Keratinocyte (primary cell): ENCODE data around the gene GPC5. TPM values are rescaled to one million over a fixed set of nuclear protein-coding genes. Genes with fewer than 3 reads are reported as not detected.

Experiments used
- DNase-seq: peaks from one replicate; pipeline ENCODE4 v3.0.0-alpha.2; 2011; ENCODE audit warnings: low read depth, missing footprints, low spot score
- FAIRE-seq: peaks from 2 replicates; lab custom pipeline; 2011; peaks lifted over from hg19 to GRCh38; lab: Jason Lieb, UNC
- H2AFZ ChIP-seq: 2 replicates; pipeline ENCODE4 v1.6.0; 2012; ENCODE audit warnings: low read length, control low read depth, inconsistent platforms; ENCODE audit not compliant: control insufficient read depth
- H3K27ac ChIP-seq: 2 replicates; pipeline ENCODE4 v1.5.1; 2011; ENCODE audit warnings: low read length; ENCODE audit not compliant: control insufficient read depth, insufficient read depth
- H3K27me3 ChIP-seq: 3 replicates; pipeline ENCODE4 v1.6.0; 2011; ENCODE audit warnings: low read length; ENCODE audit not compliant: control insufficient read depth, insufficient read depth; ENCODE audit errors: extremely low read depth
- H3K36me3 ChIP-seq, 2 experiments: 2 replicates in 1 of 2; 3 replicates in 1 of 2; pipeline ENCODE4 v1.5.1; 2011; ENCODE audit warnings: low read length in 2 of 2, mild to moderate bottlenecking in 1 of 2; ENCODE audit not compliant: control insufficient read depth in 2 of 2, insufficient read depth in 2 of 2; ENCODE audit errors: extremely low read depth in 1 of 2
- H3K4me1 ChIP-seq: 3 replicates; pipeline ENCODE4 v1.5.1; 2011; ENCODE audit warnings: low read length; ENCODE audit not compliant: control insufficient read depth, insufficient read depth; ENCODE audit errors: extremely low read depth
- H3K4me2 ChIP-seq: 3 replicates; pipeline ENCODE4 v1.6.0; 2011; ENCODE audit warnings: low read depth, low read length; ENCODE audit not compliant: control insufficient read depth, insufficient read depth; ENCODE audit errors: extremely low read depth
- H3K4me3 ChIP-seq, 3 experiments: fragments of 200-600 bp in 1 of 3; sonication (generic) in 1 of 3; 2 replicates in 2 of 3; 3 replicates in 1 of 3; pipeline ENCODE4 v1.5.1; 2011 to 2016; ENCODE audit warnings: low read length in 3 of 3, mild to moderate bottlenecking in 3 of 3, control low read depth in 2 of 3, inconsistent platforms in 1 of 3, low read depth in 1 of 3, mixed read lengths in 1 of 3, mixed run types in 1 of 3, moderate library complexity in 1 of 3; ENCODE audit not compliant: control insufficient read depth in 2 of 3, insufficient read depth in 2 of 3; ENCODE audit errors: extremely low read depth in 1 of 3
- H3K79me2 ChIP-seq: 2 replicates; pipeline ENCODE4 v1.6.0; 2012; ENCODE audit warnings: low read length; ENCODE audit not compliant: control insufficient read depth, insufficient read depth
- H3K9ac ChIP-seq: 3 replicates; pipeline ENCODE4 v1.6.0; 2011; ENCODE audit warnings: low read length; ENCODE audit not compliant: control insufficient read depth, insufficient read depth; ENCODE audit errors: extremely low read depth
- H3K9me1 ChIP-seq: 3 replicates; pipeline ENCODE4 v1.6.0; 2011; ENCODE audit warnings: low read length; ENCODE audit not compliant: control insufficient read depth, insufficient read depth; ENCODE audit errors: extremely low read depth
- H3K9me3 ChIP-seq: 2 replicates; pipeline ENCODE4 v1.5.1; 2012; ENCODE audit warnings: low read depth, low read length; ENCODE audit not compliant: control insufficient read depth
- H4K20me1 ChIP-seq: 3 replicates; pipeline ENCODE4 v1.6.0; 2011; ENCODE audit warnings: low read length; ENCODE audit not compliant: control insufficient read depth, insufficient read depth; ENCODE audit errors: extremely low read depth
- CTCF ChIP-seq, 3 experiments: IDR thresholded peaks in 1 of 3; conservative IDR thresholded peaks in 1 of 3; optimal IDR thresholded peaks in 1 of 3; 2 replicates in 2 of 3; 3 replicates in 1 of 3; pipeline versions ENCODE3 to v1.5.1; 2011; ENCODE audit warnings: low read length in 3 of 3, mild to moderate bottlenecking in 3 of 3, moderate library complexity in 2 of 3, control low read depth in 1 of 3, inconsistent platforms in 1 of 3; ENCODE audit not compliant: insufficient read depth in 2 of 3; ENCODE audit errors: extremely low read depth in 1 of 3
- EZH2 ChIP-seq: IDR thresholded peaks from one replicate; pipeline ENCODE4 v1.6.1; 2012; ENCODE audit warnings: inconsistent platforms, mild to moderate bottlenecking, low read length, moderate library complexity
- dilution Hi-C: fragments of 300-500 bp; cut with MboI; formaldehyde crosslinking; loops from one replicate; pipeline ENCODE4 v1.7.0; 2020; ENCODE audit warnings: low sequenced_read_pairs; ENCODE audit not compliant: extremely low pct_ligation_motif_present
- polyA plus RNA-seq, 5 experiments: library from polyadenylated mRNA; depleted of rRNA in 3 of 5; stranded (reverse) in 3 of 5; stranded (forward) in 1 of 5; unstranded in 1 of 5; fragments of >200 nt; gene quantifications; 1 replicate in 1 of 5; 2 replicates in 3 of 5; 3 replicates in 1 of 5; pipeline versions ENCODE4 v1.2.1 to v1.2.3, GENCODE V29; 2011 to 2012; ENCODE audit warnings: missing spikeins in 2 of 5, low read depth in 1 of 5, low replicate concordance in 1 of 5

The GPC5 gene
- polyA plus RNA-seq, 1 donor (not counting 4 experiments of a cell fraction or from before 2014, with no cell fraction given): 0.10 TPM

GRCh38 chr13:92384410-92384809 lies 986.0 kb downstream of the GPC5 start:
- no peak overlapping the region for H3K9ac ChIP-seq

GRCh38 chr13:92387245-92387644 lies 988.8 kb downstream of the GPC5 start:
- FAIRE-seq: no peak
- no peaks in the 10 kb centered on the region for H3K9me3 ChIP-seq
- DNase-seq: no peak
- no peaks in the 10 kb centered on the region for H3K79me2 ChIP-seq
- dilution Hi-C loops: no loop called here
- H4K20me1 ChIP-seq: no peaks in the 10 kb centered on the region
- H3K4me1 ChIP-seq: no peaks in the 10 kb centered on the region
- H3K4me3 ChIP-seq: no peak overlapping the region
- H3K4me2 ChIP-seq: no peak overlapping the region
- no peak overlapping the region for H3K27ac ChIP-seq
- no peak overlapping the region for H3K9ac ChIP-seq
- no peak overlapping the region for H2AFZ ChIP-seq
- TF ChIP-seq EZH2: no peak
- no peak for TF ChIP-seq CTCF (optimal IDR thresholded peaks at IDR 0.05 in 1 of 3, IDR thresholded peaks at IDR 0.05 in 1 of 3, conservative IDR thresholded peaks at IDR 0.05 in 1 of 3; ENCODE audit: extremely low read depth in 1 of 3, insufficient read depth in 2 of 3, low read length in 3 of 3)
- H3K27me3 ChIP-seq: no peaks in the 10 kb centered on the region
- no peaks in the 10 kb centered on the region for H3K36me3 ChIP-seq
- H3K9me1 ChIP-seq: no peaks in the 10 kb centered on the region

More at GRCh38 chr13:92384410-92384809, 986.0 kb downstream of the GPC5 start:
- no peaks in the 10 kb centered on the region for H3K9me3 ChIP-seq
- no peaks in the 10 kb centered on the region for H3K9me1 ChIP-seq
- H3K27me3 ChIP-seq: no peaks in the 10 kb centered on the region
- no peak for FAIRE-seq
- H2AFZ ChIP-seq: no peak overlapping the region
- no peaks in the 10 kb centered on the region for H4K20me1 ChIP-seq
- H3K79me2 ChIP-seq: no peaks in the 10 kb centered on the region
- no peaks in the 10 kb centered on the region for H3K4me1 ChIP-seq
- no peak overlapping the region for H3K27ac ChIP-seq
- DNase-seq: no peak
- no peak overlapping the region for H3K4me3 ChIP-seq
- TF ChIP-seq EZH2 (no peak), CTCF (optimal IDR thresholded peaks at IDR 0.05 in 1 of 3, IDR thresholded peaks at IDR 0.05 in 1 of 3, conservative IDR thresholded peaks at IDR 0.05 in 1 of 3; ENCODE audit: extremely low read depth in 1 of 3, insufficient read depth in 2 of 3, low read length in 3 of 3) (no peak)
- H3K36me3 ChIP-seq: no peaks in the 10 kb centered on the region
- dilution Hi-C loops: no loop called here
- H3K4me2 ChIP-seq: no peak overlapping the region
